ENCODE results near the gene NPDC1. TPM values are rescaled to one million over a fixed set of nuclear protein-coding genes. Genes with fewer than 3 reads are reported as not detected.

The NPDC1 gene
- total RNA-seq, 1 experiment from 2014 or later: 25.4 TPM

GRCh38 chr9:137049544-137050449 is 3.8 kb upstream of the NPDC1 start:
- ChIA-PET CTCF (interaction anchor here (0.7 kb wide), 1 partner anchor 21 kb away, joined by 3 read pairs; the partner anchor contains the start of gene SAPCD2), POLR2A (ENCODE audit: unreplicated experiment) (no interaction called here)
- Histone ChIP-seq H3F3A (ENCODE audit: low read length, unreplicated experiment) (no peaks in the 10 kb centered on the region), H3K9me2 (replicated peaks; ENCODE audit: low read length) (no peaks in the 10 kb centered on the region), H3K9ac (ENCODE audit: low read length) (no peak overlapping the region), H3K36me3 (ENCODE audit: low read depth, low read length) (no peaks in the 10 kb centered on the region), H3K79me2 (ENCODE audit: low read length) (peaks cover 7% of the 10 kb centered on the region), H3K4me2 (ENCODE audit: low read length) (no peak overlapping the region), H3K4me1 (ENCODE audit: insufficient read depth, low read length) (peaks cover 6% of the 10 kb centered on the region), H2AFZ (ENCODE audit: low read length) (no peak overlapping the region), H4K20me1 (ENCODE audit: low read length) (no peaks in the 10 kb centered on the region), H3K27me3 (ENCODE audit: low read length) (no peaks in the 10 kb centered on the region), H3K4me3 (ENCODE audit: low read length) (no peak overlapping the region), H3K27ac (ENCODE audit: low read length) (no peak overlapping the region), H3K9me3 (ENCODE audit: low read length) (no peaks in the 10 kb centered on the region)
- intact Hi-C loops (cut with micrococcal nuclease): loop anchor here (2.0 kb wide), 1 partner anchor 17 kb away; no protein-coding TSS in a partner anchor
- DNase-seq: peak; percentile 64
- ATAC-seq: peak; percentile 54
- BruUV-seq (replicated peaks): no TSS peak
- TF ChIP-seq EZH2 (IDR thresholded peaks at IDR 0.05; ENCODE audit: low read length, unreplicated experiment) (no peak), CTCF (conservative IDR thresholded peaks at IDR 0.05; ENCODE audit: low read depth, low read length) (peak; percentile 60), EZH2phosphoT487 (IDR thresholded peaks at IDR 0.05; ENCODE audit: borderline replicate concordance, low read length) (no peak)

GRCh38 chr9:137048655-137049543 is 2.9 kb upstream of the NPDC1 start:
- Histone ChIP-seq H3K27ac (ENCODE audit: low read length) (no peak overlapping the region), H3K9me3 (ENCODE audit: low read length) (no peaks in the 10 kb centered on the region), H3K36me3 (ENCODE audit: low read depth, low read length) (no peaks in the 10 kb centered on the region), H3K27me3 (ENCODE audit: low read length) (no peaks in the 10 kb centered on the region), H3K79me2 (ENCODE audit: low read length) (peaks cover 16% of the 10 kb centered on the region), H3K9me2 (replicated peaks; ENCODE audit: low read length) (no peaks in the 10 kb centered on the region), H3K4me2 (ENCODE audit: low read length) (no peak overlapping the region), H3F3A (ENCODE audit: low read length, unreplicated experiment) (no peaks in the 10 kb centered on the region), H4K20me1 (ENCODE audit: low read length) (peaks cover 5% of the 10 kb centered on the region; the same call in 1 of the 2 replicates), H2AFZ (ENCODE audit: low read length) (no peak overlapping the region), H3K9ac (ENCODE audit: low read length) (no peak overlapping the region), H3K4me1 (ENCODE audit: insufficient read depth, low read length) (peaks cover 9% of the 10 kb centered on the region; the same call in 1 of the 2 replicates), H3K4me3 (ENCODE audit: low read length) (no peak overlapping the region)
- no TSS peak for BruUV-seq (replicated peaks)
- ChIA-PET CTCF (interaction anchor here (0.5 to 0.9 kb wide), 3 partner anchors 22 to 232 kb away, joined by 3 to 5 read pairs (median 4); partner anchors contain the start of gene SAPCD2), POLR2A (ENCODE audit: unreplicated experiment) (interaction anchor here (0.6 to 0.7 kb wide), 2 partner anchors 60 to 263 kb away, joined by 5 to 6 read pairs; no protein-coding TSS in a partner anchor)
- ATAC-seq: peak; percentile 3; the same call in 1 of the 2 replicates
- peak; percentile 19 for DNase-seq
- TF ChIP-seq CTCF (conservative IDR thresholded peaks at IDR 0.05; ENCODE audit: low read depth, low read length): no peak
- TF ChIP-seq EZH2phosphoT487 (IDR thresholded peaks at IDR 0.05; ENCODE audit: borderline replicate concordance, low read length): no peak
- no peak for TF ChIP-seq EZH2 (IDR thresholded peaks at IDR 0.05; ENCODE audit: low read length, unreplicated experiment)
- intact Hi-C loops (cut with micrococcal nuclease): loop anchor here (2.0 kb wide), 1 partner anchor 18 kb away; no protein-coding TSS in a partner anchor
